SU-DHL-6 (cell line): ENCODE data around the gene HECTD2.

ENCODE experiments used
- CTCF ChIP-seq: fragments of 200-600 bp; sonication (generic); IDR thresholded peaks from one replicate; pipeline ENCODE4 v1.5.1; 2017; ENCODE audit warnings: antibody characterized with exemption, mild to moderate bottlenecking, low read length, moderate library complexity; ENCODE audit not compliant: insufficient read depth, poor library complexity, severe bottlenecking
- EZH2phosphoT487 ChIP-seq: fragments of 200-600 bp; sonication (generic), shearing (Covaris generic); conservative IDR thresholded peaks from 2 replicates; pipeline ENCODE4 v1.6.1; 2018; ENCODE audit warnings: mild to moderate bottlenecking, antibody characterized with exemption, low read length, moderate library complexity, mixed read lengths

GRCh38 chr10:91555455-91555854, 145.3 kb downstream of the HECTD2 start:
- TF ChIP-seq CTCF (no peak), EZH2phosphoT487 (no peak)
